K562 (cell line): Measurements from ENCODE around the gene CENPX. TPM values are rescaled to one million over a fixed set of nuclear protein-coding genes. Genes with fewer than 3 reads are reported as not detected.

ENCODE experiments used
- ATAC-seq: fragments of 200-7000 bp; cut with Tn5 transposase; 3 replicates; pipeline ENCODE4 v1.9.1; 2020; ENCODE audit warnings: moderate library complexity
- BruUV-seq: library from RNA; stranded (reverse); fragments of 400-500 nt; replicated peaks from 2 replicates; lab custom pipeline; 2021; lab: Mats Ljungman, UMichigan
- CTCF ChIA-PET: fragments of 300-600 bp; formaldehyde crosslinking; extraction: SDS; loops from one replicate; lab custom pipeline; 2021; ENCODE audit warnings: low intra/inter-chr PET ratio; lab: Yijun Ruan, JAX
- POLR2A ChIA-PET: fragments of 300-600, 350-650 bp; sonication (Branson Sonifier 250); formaldehyde crosslinking; extraction: SDS; loops from one replicate; lab custom pipeline; 2021; ENCODE audit warnings: antibody characterized with exemption, inconsistent platforms; lab: Yijun Ruan, JAX
- DNase-seq, 4 experiments: peaks; one replicate each; pipeline versions ENCODE4 v3.0.0 to v3.0.0-alpha.2; 2011 to 2018; ENCODE audit warnings: low spot score in 3 of 4, mixed read lengths in 3 of 4; ENCODE audit errors: extremely low read depth in 1 of 4
- FAIRE-seq: peaks from 2 replicates; lab custom pipeline; 2011; peaks lifted over from hg19 to GRCh38; lab: Jason Lieb, UNC
- H2AFZ ChIP-seq: 2 replicates; pipeline ENCODE4 v1.6.0; 2011; ENCODE audit warnings: low read depth, low read length, control low read depth, inconsistent platforms
- H3K27ac ChIP-seq: fragments of 200-600 bp; 3 replicates; pipeline ENCODE4 v1.8.0; 2011; ENCODE audit warnings: low read depth, mild to moderate bottlenecking, control low read depth, inconsistent platforms, low read length, moderate library complexity, mixed read lengths; ENCODE audit errors: extremely low read depth
- H3K27me3 ChIP-seq, 2 experiments: fragments of 300-600 bp in 1 of 2; 2 replicates in 1 of 2; 3 replicates in 1 of 2; pipeline versions ENCODE4 v1.6.0 to v1.8.0; 2011; ENCODE audit warnings: inconsistent platforms in 2 of 2, low read length in 2 of 2, mild to moderate bottlenecking in 1 of 2, mixed read lengths in 1 of 2, moderate library complexity in 1 of 2; ENCODE audit not compliant: control insufficient read depth in 2 of 2, insufficient read depth in 2 of 2
- H3K36me3 ChIP-seq: fragments of 300-600 bp; 3 replicates; pipeline ENCODE4 v1.8.0; 2011; ENCODE audit warnings: mild to moderate bottlenecking, low read length, inconsistent platforms; ENCODE audit not compliant: control insufficient read depth, insufficient read depth
- H3K4me1 ChIP-seq, 2 experiments: fragments of 200-600 bp in 1 of 2; replicated peaks in 1 of 2; 2 replicates in 1 of 2; 3 replicates in 1 of 2; pipeline versions ENCODE4 v1.5.1 to v1.8.0; 2011; ENCODE audit warnings: inconsistent platforms in 2 of 2, low read length in 2 of 2, mild to moderate bottlenecking in 1 of 2, mixed read lengths in 1 of 2, moderate library complexity in 1 of 2; ENCODE audit not compliant: control insufficient read depth in 2 of 2, insufficient read depth in 2 of 2
- H3K4me2 ChIP-seq: 2 replicates; pipeline ENCODE4 v1.6.1; 2011; ENCODE audit warnings: low read length, control low read depth, inconsistent platforms, mixed read lengths; ENCODE audit not compliant: insufficient read depth
- H3K4me3 ChIP-seq: fragments of 200-600 bp; sonication (generic), shearing (Covaris generic); 2 replicates; pipeline ENCODE4 v1.5.1; 2016; ENCODE audit warnings: control low read depth, inconsistent platforms
- H3K79me2 ChIP-seq: fragments of 200-600 bp; 3 replicates; pipeline ENCODE4 v1.8.0; 2011; ENCODE audit warnings: low read length, inconsistent platforms; ENCODE audit not compliant: control insufficient read depth, insufficient read depth
- H3K9ac ChIP-seq, 2 experiments: 2 replicates each; pipeline versions ENCODE4 v1.6.0 to v1.6.1; 2011; ENCODE audit warnings: low read depth in 2 of 2, low read length in 2 of 2, control low read depth in 1 of 2, inconsistent platforms in 1 of 2, mild to moderate bottlenecking in 1 of 2, mixed read lengths in 1 of 2; ENCODE audit not compliant: insufficient read depth in 1 of 2
- H3K9me1 ChIP-seq: one replicate; pipeline ENCODE4 v1.6.0; 2011; ENCODE audit warnings: inconsistent platforms, mild to moderate bottlenecking, low read length, moderate library complexity; ENCODE audit not compliant: control insufficient read depth, insufficient read depth
- H3K9me3 ChIP-seq: replicated peaks from 2 replicates; pipeline ENCODE4 v1.5.1; 2011; ENCODE audit warnings: low read depth, low read length, inconsistent platforms; ENCODE audit not compliant: control insufficient read depth, insufficient read depth
- H4K20me1 ChIP-seq: replicated peaks from 2 replicates; pipeline ENCODE4 v1.6.1; 2011; ENCODE audit warnings: low read length, inconsistent platforms, mixed read lengths; ENCODE audit not compliant: control insufficient read depth, insufficient read depth
- CBFB ChIP-seq: sonication (generic); formaldehyde crosslinking; IDR thresholded peaks from 2 replicates; pipeline ENCODE4 v1.4.0; 2020; ENCODE audit warnings: mild to moderate bottlenecking, missing genetic modification reagents
- CBX1 ChIP-seq: sonication (generic); IDR thresholded peaks from 2 replicates; pipeline ENCODE4 v1.6.1; 2016; ENCODE audit warnings: antibody characterized with exemption, low read depth, mild to moderate bottlenecking
- CTBP1 ChIP-seq: fragments of 450-650 bp; IDR thresholded peaks from 2 replicates; pipeline ENCODE4 v1.6.1; 2016; ENCODE audit warnings: borderline replicate concordance
- HDAC6 ChIP-seq: IDR thresholded peaks from 2 replicates; pipeline ENCODE4 v1.6.1; 2012; ENCODE audit warnings: low read depth, mild to moderate bottlenecking, control low read depth, inconsistent platforms, low read length, moderate library complexity
- MYC ChIP-seq, 2 experiments: fragments of 250-450 bp in 1 of 2; sonication (Bioruptor Pico) in 1 of 2; IDR thresholded peaks; 2 replicates each; pipeline versions ENCODE4 v1.5.1 to v1.6.1; 2012 to 2021; ENCODE audit warnings: low read depth in 2 of 2, borderline replicate concordance in 1 of 2, improper control_type of control experiment in 1 of 2, low read length in 1 of 2, mild to moderate bottlenecking in 1 of 2, moderate library complexity in 1 of 2
- NR2C1 ChIP-seq, 2 experiments: fragments of 450-650 bp; IDR thresholded peaks; 2 replicates each; pipeline ENCODE4 v1.6.1; 2017; ENCODE audit warnings: mild to moderate bottlenecking in 2 of 2, antibody characterized with exemption in 1 of 2, inconsistent platforms in 1 of 2, missing compliant biosample characterization in 1 of 2, missing genetic modification characterization in 1 of 2
- SAFB2 ChIP-seq: fragments of 200-400 bp; formaldehyde crosslinking; IDR thresholded peaks from 2 replicates; pipeline ENCODE4 v1.6.1; 2018; ENCODE audit warnings: borderline replicate concordance, low read length, low read depth, moderate library complexity; ENCODE audit not compliant: severe bottlenecking
- SMARCA5 ChIP-seq: fragments of 450-650 bp; IDR thresholded peaks from 2 replicates; pipeline ENCODE4 v1.6.1; 2016
- SNIP1 ChIP-seq: fragments of 450-650 bp; IDR thresholded peaks from 2 replicates; pipeline ENCODE4 v1.7.1; 2017; ENCODE audit warnings: low read depth, mild to moderate bottlenecking
- YY1 ChIP-seq, 3 experiments: IDR thresholded peaks; 2 replicates each; pipeline ENCODE4 v1.6.1; 2011; ENCODE audit warnings: low read length in 2 of 3, mild to moderate bottlenecking in 2 of 3, moderate library complexity in 2 of 3, borderline replicate concordance in 1 of 3, control low read depth in 1 of 3, low read depth in 1 of 3; ENCODE audit not compliant: insufficient read depth in 3 of 3, insufficient replicate concordance in 2 of 3, control insufficient read depth in 1 of 3, insufficient read length in 1 of 3; ENCODE audit errors: extremely low read depth in 1 of 3
- ZNF140 ChIP-seq: fragments of 250-450 bp; sonication (Bioruptor Pico); IDR thresholded peaks from 2 replicates; pipeline ENCODE4 v1.8.0; 2021; ENCODE audit warnings: moderate library complexity, mild to moderate bottlenecking, inconsistent platforms
- WGBS: fragments of 100-300 bp; shearing (Covaris generic); methylation state at CpG from one replicate; pipeline ENCODE4 v1.1.6; 2016; ENCODE audit warnings: low coverage, mixed read lengths; ENCODE audit not compliant: insufficient coverage; ENCODE audit errors: missing lambda C conversion rate; 5-methylcytosine and 5-hydroxymethylcytosine counted together
- in situ Hi-C: fragments of 300-500 bp; cut with MboI; formaldehyde crosslinking; loops from 4 replicates; pipeline ENCODE4 v1.15.0; 2018; ENCODE audit warnings: inconsistent platforms, mixed read lengths
- intact Hi-C: fragments of 100-400 bp; cut with micrococcal nuclease; formaldehyde crosslinking; loops from 2 replicates; pipeline ENCODE4 v1.14.2; 2022
- polyA plus RNA-seq, 8 experiments: library from polyadenylated mRNA; depleted of rRNA in 4 of 8; stranded (reverse) in 5 of 8; unstranded in 3 of 8; fragments of >200 nt; fragmentation: Nextera tagmentation in 2 of 8; fragmentation: Illumina TruSeq in 1 of 8; extraction: Ambion mirVana in 2 of 8; extraction: Trizol in 1 of 8; gene quantifications; 2 replicates each; pipeline versions ENCODE4 v1.2.1 to v1.2.3, GENCODE V29; 2011 to 2014; ENCODE audit warnings: inconsistent platforms in 1 of 8, missing spikeins in 1 of 8
- total RNA-seq, 7 experiments: library from RNA; depleted of rRNA in 6 of 7; stranded (reverse); fragments of >200 nt in 6 of 7; fragmentation: Illumina TruSeq in 2 of 7; extraction: Trizol in 2 of 7; gene quantifications; 2 replicates each; pipeline versions ENCODE4 v1.2.1 to v1.2.3, GENCODE V29; 2011 to 2021; ENCODE audit warnings: low replicate concordance in 1 of 7
- TF ChIP-seq, protein P1 (sequence below): fragments of 250-450 bp; sonication (Bioruptor Pico); IDR thresholded peaks from 2 replicates; pipeline ENCODE4 v1.5.0; 2021
- TF ChIP-seq, protein P2 (sequence below), 2 experiments: fragments of 450-650 bp; IDR thresholded peaks; 2 replicates each; pipeline ENCODE4 v1.6.1; 2016
- TF ChIP-seq, protein P3 (sequence below): sonication (generic); formaldehyde crosslinking; IDR thresholded peaks from 2 replicates; pipeline ENCODE4 v1.8.1; 2023; ENCODE audit warnings: missing genetic modification reagents, mild to moderate bottlenecking, borderline replicate concordance

Gene CENPX
- total and polyA plus RNA-seq, 9 of the 15 experiments (the other 6 are each of a cell fraction or from before 2014, with no cell fraction given): 32.7 to 352 (median 127) TPM

DNA sequence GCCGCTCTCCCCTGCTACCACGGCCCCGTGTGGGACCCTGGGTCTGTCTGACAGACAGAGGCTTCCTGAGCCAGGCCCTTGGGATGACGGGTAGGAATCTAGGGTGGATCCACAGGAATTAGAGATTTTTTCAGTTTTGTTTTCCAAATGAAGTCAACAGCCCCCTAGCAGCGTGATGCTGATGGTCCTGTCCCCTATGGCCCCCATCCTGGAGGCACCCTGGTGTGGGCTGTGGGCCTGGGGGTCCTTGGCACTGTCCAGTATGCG, 15.5 kb downstream of the CENPX start:
- CTCF ChIA-PET: no interaction called here
- 61% methylated on average over 5 of the region's 6 CpGs for WGBS

More for the DNA sequence above, 15.5 kb downstream of the CENPX start:
- no peak overlapping the region for H3K4me3 ChIP-seq
- ATAC-seq: no peak
- no TSS peak for BruUV-seq
- TF ChIP-seq, protein P1, sequence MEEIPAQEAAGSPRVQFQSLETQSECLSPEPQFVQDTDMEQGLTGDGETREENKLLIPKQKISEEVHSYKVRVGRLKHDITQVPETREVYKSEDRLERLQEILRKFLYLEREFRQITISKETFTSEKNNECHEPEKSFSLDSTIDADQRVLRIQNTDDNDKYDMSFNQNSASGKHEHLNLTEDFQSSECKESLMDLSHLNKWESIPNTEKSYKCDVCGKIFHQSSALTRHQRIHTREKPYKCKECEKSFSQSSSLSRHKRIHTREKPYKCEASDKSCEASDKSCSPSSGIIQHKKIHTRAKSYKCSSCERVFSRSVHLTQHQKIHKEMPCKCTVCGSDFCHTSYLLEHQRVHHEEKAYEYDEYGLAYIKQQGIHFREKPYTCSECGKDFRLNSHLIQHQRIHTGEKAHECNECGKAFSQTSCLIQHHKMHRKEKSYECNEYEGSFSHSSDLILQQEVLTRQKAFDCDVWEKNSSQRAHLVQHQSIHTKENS (CRISPR knock-in tag): no peak
- TF ChIP-seq YY1 (IDR thresholded peaks at IDR 0.05; ENCODE audit: borderline replicate concordance in 1 of 3, control insufficient read depth in 1 of 3, extremely low read depth in 1 of 3, insufficient read depth in 3 of 3, insufficient read length in 1 of 3, insufficient replicate concordance in 2 of 3, low read depth in 1 of 3, low read length in 2 of 3): no peak
- TF ChIP-seq CBX1: no peak
- no peak for TF ChIP-seq SAFB2
- TF ChIP-seq SNIP1: no peak
- TF ChIP-seq CBFB (CRISPR knock-in tag): no peak
- TF ChIP-seq, protein P2, sequence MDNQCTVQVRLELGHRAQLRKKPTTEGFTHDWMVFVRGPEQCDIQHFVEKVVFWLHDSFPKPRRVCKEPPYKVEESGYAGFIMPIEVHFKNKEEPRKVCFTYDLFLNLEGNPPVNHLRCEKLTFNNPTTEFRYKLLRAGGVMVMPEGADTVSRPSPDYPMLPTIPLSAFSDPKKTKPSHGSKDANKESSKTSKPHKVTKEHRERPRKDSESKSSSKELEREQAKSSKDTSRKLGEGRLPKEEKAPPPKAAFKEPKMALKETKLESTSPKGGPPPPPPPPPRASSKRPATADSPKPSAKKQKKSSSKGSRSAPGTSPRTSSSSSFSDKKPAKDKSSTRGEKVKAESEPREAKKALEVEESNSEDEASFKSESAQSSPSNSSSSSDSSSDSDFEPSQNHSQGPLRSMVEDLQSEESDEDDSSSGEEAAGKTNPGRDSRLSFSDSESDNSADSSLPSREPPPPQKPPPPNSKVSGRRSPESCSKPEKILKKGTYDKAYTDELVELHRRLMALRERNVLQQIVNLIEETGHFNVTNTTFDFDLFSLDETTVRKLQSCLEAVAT (IDR thresholded peaks at IDR 0.05): no peak
- no peak for TF ChIP-seq CTBP1
- TF ChIP-seq HDAC6: no peak
- no peak for TF ChIP-seq MYC (IDR thresholded peaks at IDR 0.05; ENCODE audit: low read depth, low read length)
- no peak for TF ChIP-seq MYC (CRISPR knock-in tag; IDR thresholded peaks at IDR 0.05; ENCODE audit: borderline replicate concordance, low read depth)
- TF ChIP-seq ZNF140 (CRISPR knock-in tag): no peak
- TF ChIP-seq, protein P3, sequence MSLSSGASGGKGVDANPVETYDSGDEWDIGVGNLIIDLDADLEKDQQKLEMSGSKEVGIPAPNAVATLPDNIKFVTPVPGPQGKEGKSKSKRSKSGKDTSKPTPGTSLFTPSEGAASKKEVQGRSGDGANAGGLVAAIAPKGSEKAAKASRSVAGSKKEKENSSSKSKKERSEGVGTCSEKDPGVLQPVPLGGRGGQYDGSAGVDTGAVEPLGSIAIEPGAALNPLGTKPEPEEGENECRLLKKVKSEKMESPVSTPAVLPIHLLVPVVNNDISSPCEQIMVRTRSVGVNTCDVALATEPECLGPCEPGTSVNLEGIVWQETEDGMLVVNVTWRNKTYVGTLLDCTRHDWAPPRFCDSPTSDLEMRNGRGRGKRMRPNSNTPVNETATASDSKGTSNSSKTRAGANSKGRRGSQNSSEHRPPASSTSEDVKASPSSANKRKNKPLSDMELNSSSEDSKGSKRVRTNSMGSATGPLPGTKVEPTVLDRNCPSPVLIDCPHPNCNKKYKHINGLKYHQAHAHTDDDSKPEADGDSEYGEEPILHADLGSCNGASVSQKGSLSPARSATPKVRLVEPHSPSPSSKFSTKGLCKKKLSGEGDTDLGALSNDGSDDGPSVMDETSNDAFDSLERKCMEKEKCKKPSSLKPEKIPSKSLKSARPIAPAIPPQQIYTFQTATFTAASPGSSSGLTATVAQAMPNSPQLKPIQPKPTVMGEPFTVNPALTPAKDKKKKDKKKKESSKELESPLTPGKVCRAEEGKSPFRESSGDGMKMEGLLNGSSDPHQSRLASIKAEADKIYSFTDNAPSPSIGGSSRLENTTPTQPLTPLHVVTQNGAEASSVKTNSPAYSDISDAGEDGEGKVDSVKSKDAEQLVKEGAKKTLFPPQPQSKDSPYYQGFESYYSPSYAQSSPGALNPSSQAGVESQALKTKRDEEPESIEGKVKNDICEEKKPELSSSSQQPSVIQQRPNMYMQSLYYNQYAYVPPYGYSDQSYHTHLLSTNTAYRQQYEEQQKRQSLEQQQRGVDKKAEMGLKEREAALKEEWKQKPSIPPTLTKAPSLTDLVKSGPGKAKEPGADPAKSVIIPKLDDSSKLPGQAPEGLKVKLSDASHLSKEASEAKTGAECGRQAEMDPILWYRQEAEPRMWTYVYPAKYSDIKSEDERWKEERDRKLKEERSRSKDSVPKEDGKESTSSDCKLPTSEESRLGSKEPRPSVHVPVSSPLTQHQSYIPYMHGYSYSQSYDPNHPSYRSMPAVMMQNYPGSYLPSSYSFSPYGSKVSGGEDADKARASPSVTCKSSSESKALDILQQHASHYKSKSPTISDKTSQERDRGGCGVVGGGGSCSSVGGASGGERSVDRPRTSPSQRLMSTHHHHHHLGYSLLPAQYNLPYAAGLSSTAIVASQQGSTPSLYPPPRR (CRISPR knock-in tag): no peak
- no peak for TF ChIP-seq SMARCA5
- TF ChIP-seq NR2C1 (IDR thresholded peaks at IDR 0.05): no peak
- TF ChIP-seq NR2C1 (tag; IDR thresholded peaks at IDR 0.05): no peak
- TF ChIP-seq, all 486 proteins: peak for 0
- no peaks in the 10 kb centered on the region for H3K9me3 ChIP-seq
- DNase-seq (no peak), FAIRE-seq (no peak)
- 0 out of 2 replicates have a peak, but pooled peaks cover 4% of the 10 kb centered on the region for H4K20me1 ChIP-seq
- POLR2A ChIA-PET: no interaction called here
- no peaks in the 10 kb centered on the region; the same call in 2 of the 3 replicates for H3K36me3 ChIP-seq
- H2AFZ ChIP-seq: no peak overlapping the region
- H3K79me2 ChIP-seq: no peaks in the 10 kb centered on the region
- H3K27ac ChIP-seq: no peak overlapping the region
- peaks cover 0 to 74% of the 10 kb centered on the region in 2 experiments; a peak in 1 of 5 replicates for H3K4me1 ChIP-seq
- in situ Hi-C loops (no loop called here), intact Hi-C loops (no loop called here)
- H3K27me3 ChIP-seq: no peaks in the 10 kb centered on the region
- H3K4me2 ChIP-seq: no peak overlapping the region
- H3K9me1 ChIP-seq: peaks cover 3% of the 10 kb centered on the region
- peak overlapping the region in 1 of 2 experiments; percentile 14; a peak in 1 of 4 replicates for H3K9ac ChIP-seq
